Endothelial cell of umbilical vein (primary cell): ENCODE data around the gene EML2. TPM values are rescaled to one million over a fixed set of nuclear protein-coding genes. Genes with fewer than 3 reads are reported as not detected.

Source experiments
- BruUV-seq: library from RNA; stranded (reverse); fragments of 400-500 nt; replicated peaks from 2 replicates; lab custom pipeline; 2021; lab: Mats Ljungman, UMichigan
- CTCF ChIA-PET: fragments of 300-600, 350-600 bp; sonication (Branson Sonifier 250); formaldehyde crosslinking; loops from one replicate; lab custom pipeline; 2021; ENCODE audit warnings: antibody characterized with exemption, inconsistent platforms; lab: Charles Lee
- POLR2A ChIA-PET: fragments of 300-600, 350-600 bp; sonication (Branson Sonifier 250); formaldehyde crosslinking; loops from one replicate; lab custom pipeline; 2021; ENCODE audit warnings: antibody characterized with exemption, inconsistent platforms; lab: Charles Lee
- DNase-seq: peaks from one replicate; pipeline ENCODE4 v3.0.0-alpha.2; 2011; ENCODE audit warnings: low read depth, low spot score
- FAIRE-seq: peaks from 2 replicates; lab custom pipeline; 2011; peaks lifted over from hg19 to GRCh38; lab: Jason Lieb, UNC
- H2AFZ ChIP-seq: 2 replicates; pipeline ENCODE4 v1.6.0; 2012; ENCODE audit warnings: low read depth, low read length, control low read depth, inconsistent platforms
- H3K27ac ChIP-seq: 2 replicates; pipeline ENCODE4 v1.5.1; 2011; ENCODE audit warnings: low read depth, mild to moderate bottlenecking, control low read depth, low read length, moderate library complexity; ENCODE audit not compliant: insufficient read depth
- H3K27me3 ChIP-seq, 2 experiments: 2 replicates each; pipeline versions ENCODE4 v1.6.0 to v1.6.1; 2011; ENCODE audit warnings: low read length in 2 of 2, mixed read lengths in 1 of 2; ENCODE audit not compliant: control insufficient read depth in 2 of 2, insufficient read depth in 2 of 2
- H3K36me3 ChIP-seq, 2 experiments: 2 replicates in 1 of 2; 3 replicates in 1 of 2; pipeline ENCODE4 v1.5.1; 2011; ENCODE audit warnings: low read length in 2 of 2, mild to moderate bottlenecking in 1 of 2, moderate library complexity in 1 of 2; ENCODE audit not compliant: control insufficient read depth in 2 of 2, insufficient read depth in 2 of 2; ENCODE audit errors: extremely low read depth in 1 of 2
- H3K4me1 ChIP-seq: 3 replicates; pipeline ENCODE4 v1.5.1; 2011; ENCODE audit warnings: mild to moderate bottlenecking, low read length; ENCODE audit not compliant: control insufficient read depth, insufficient read depth; ENCODE audit errors: extremely low read depth
- H3K4me2 ChIP-seq: 2 replicates; pipeline ENCODE4 v1.6.1; 2011; ENCODE audit warnings: low read length, control low read depth, mixed read lengths; ENCODE audit not compliant: insufficient read depth
- H3K4me3 ChIP-seq, 3 experiments: fragments of 200-600 bp in 1 of 3; sonication (generic), shearing (Covaris generic) in 1 of 3; replicated peaks in 1 of 3; 2 replicates each; pipeline ENCODE4 v1.5.1; 2011 to 2016; ENCODE audit warnings: control low read depth in 3 of 3, low read length in 3 of 3, mild to moderate bottlenecking in 2 of 3, inconsistent platforms in 1 of 3, low read depth in 1 of 3, moderate library complexity in 1 of 3; ENCODE audit not compliant: insufficient read depth in 1 of 3
- H3K79me2 ChIP-seq: 2 replicates; pipeline ENCODE4 v1.6.0; 2012; ENCODE audit warnings: low read length, inconsistent platforms; ENCODE audit not compliant: control insufficient read depth, insufficient read depth
- H3K9ac ChIP-seq: replicated peaks from 2 replicates; pipeline ENCODE3; 2011; ENCODE audit warnings: low read length, control low read depth; ENCODE audit not compliant: insufficient read depth; ENCODE audit errors: extremely low read depth
- H3K9me1 ChIP-seq: replicated peaks from 3 replicates; pipeline ENCODE4 v1.6.0; 2011; ENCODE audit warnings: mild to moderate bottlenecking, low read length; ENCODE audit not compliant: control insufficient read depth, insufficient read depth; ENCODE audit errors: extremely low read depth
- H3K9me3 ChIP-seq: replicated peaks from 2 replicates; pipeline ENCODE4 v1.5.1; 2012; ENCODE audit warnings: low read length, inconsistent platforms; ENCODE audit not compliant: control insufficient read depth, insufficient read depth
- H4K20me1 ChIP-seq: replicated peaks from 2 replicates; pipeline ENCODE3; 2011; ENCODE audit warnings: mild to moderate bottlenecking, low read length; ENCODE audit not compliant: control insufficient read depth, insufficient read depth; ENCODE audit errors: extremely low read depth
- EZH2 ChIP-seq: IDR thresholded peaks from 2 replicates; pipeline ENCODE4 v1.6.1; 2012; ENCODE audit warnings: borderline replicate concordance, low read depth, mild to moderate bottlenecking, moderate library complexity, low read length, inconsistent platforms; ENCODE audit not compliant: severe bottlenecking
- FOS ChIP-seq: IDR thresholded peaks from 2 replicates; pipeline ENCODE4 v1.6.1; 2011; ENCODE audit warnings: mild to moderate bottlenecking, low read length, moderate library complexity, borderline replicate concordance; ENCODE audit not compliant: insufficient read depth
- GATA2 ChIP-seq: IDR thresholded peaks from 2 replicates; pipeline ENCODE4 v1.7.0; 2011; ENCODE audit warnings: low read depth, mild to moderate bottlenecking, moderate library complexity, mixed read lengths, low read length; ENCODE audit not compliant: insufficient read length, insufficient read depth
- JUN ChIP-seq: IDR thresholded peaks from 2 replicates; pipeline ENCODE4 v1.6.1; 2011; ENCODE audit warnings: borderline replicate concordance, low read depth; ENCODE audit not compliant: insufficient read length, insufficient read depth
- MYC ChIP-seq: IDR thresholded peaks from one replicate; pipeline ENCODE4 v1.6.1; 2011; ENCODE audit warnings: mild to moderate bottlenecking, low read depth, low read length
- POLR2A ChIP-seq: IDR thresholded peaks from 2 replicates; pipeline ENCODE4 v1.6.1; 2012; ENCODE audit warnings: low read depth, mild to moderate bottlenecking, control low read depth, low read length
- POLR2AphosphoS5 ChIP-seq: IDR thresholded peaks from 2 replicates; pipeline ENCODE4 v1.6.1; 2012; ENCODE audit warnings: low read depth, mild to moderate bottlenecking, control low read depth, low read length, moderate library complexity; ENCODE audit not compliant: insufficient read depth
- dilution Hi-C: fragments of 300-500 bp; cut with MboI; formaldehyde crosslinking; loops from one replicate; pipeline ENCODE4 v1.15.0; 2019; ENCODE audit warnings: low sequenced_read_pairs; ENCODE audit not compliant: extremely low pct_ligation_motif_present
- intact Hi-C: fragments of 100-400 bp; cut with micrococcal nuclease; formaldehyde crosslinking; loops from one replicate; pipeline ENCODE4 v1.10.0; 2022
- polyA plus RNA-seq, 4 experiments: library from polyadenylated mRNA; depleted of rRNA in 3 of 4; stranded (reverse) in 3 of 4; unstranded in 1 of 4; fragments of >200 nt; gene quantifications; 2 replicates each; pipeline versions ENCODE4 v1.2.1 to v1.2.3, GENCODE V29; 2011 to 2012; ENCODE audit warnings: missing spikeins in 1 of 4
- total RNA-seq: library from RNA; stranded (reverse); gene quantifications from 2 replicates; pipeline ENCODE4 v1.2.3, GENCODE V29; 2021
- TF ChIP-seq, protein P1 (sequence below), 2 donors: IDR thresholded peaks; 1 replicate in 1 of 2; 2 replicates in 1 of 2; pipeline ENCODE4 v1.5.1; 2011; ENCODE audit warnings: low read length in 2 of 2, mild to moderate bottlenecking in 2 of 2, moderate library complexity in 2 of 2, control low read depth in 1 of 2, inconsistent platforms in 1 of 2, low read depth in 1 of 2; ENCODE audit not compliant: insufficient read depth in 1 of 2; ENCODE audit errors: extremely low read depth in 1 of 2
- TF ChIP-seq, protein P2 (sequence below): IDR thresholded peaks from 2 replicates; pipeline ENCODE4 v1.6.1; 2011; ENCODE audit not compliant: insufficient read depth, insufficient read length

EML2 gene
- total and polyA plus RNA-seq, 2 donors (not counting 3 experiments of a cell fraction or from before 2014, with no cell fraction given), result 23.3 to 28.9 TPM

DNA sequence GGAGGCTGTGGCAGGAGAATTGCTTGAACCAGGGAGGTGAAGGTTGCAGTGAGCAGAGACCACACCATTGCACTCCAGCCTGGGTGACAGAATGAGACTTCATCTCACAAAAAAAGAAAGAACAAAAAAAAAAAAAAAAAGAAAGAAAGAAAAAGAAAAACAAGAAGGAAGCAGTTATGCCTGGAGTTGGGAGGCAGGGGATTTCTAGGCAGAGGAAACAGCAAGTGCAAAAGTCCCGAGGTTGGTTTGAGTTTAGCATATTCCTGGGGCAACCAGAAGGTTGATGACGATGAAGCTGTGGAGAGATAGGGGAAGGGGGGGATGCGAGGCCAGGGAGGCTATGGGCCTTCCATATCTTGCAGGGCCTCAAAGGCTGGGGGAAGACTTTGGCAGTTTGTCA lies 11.5 kb upstream of the EML2 start:
- no peak for TF ChIP-seq POLR2A
- TF ChIP-seq, protein P1, sequence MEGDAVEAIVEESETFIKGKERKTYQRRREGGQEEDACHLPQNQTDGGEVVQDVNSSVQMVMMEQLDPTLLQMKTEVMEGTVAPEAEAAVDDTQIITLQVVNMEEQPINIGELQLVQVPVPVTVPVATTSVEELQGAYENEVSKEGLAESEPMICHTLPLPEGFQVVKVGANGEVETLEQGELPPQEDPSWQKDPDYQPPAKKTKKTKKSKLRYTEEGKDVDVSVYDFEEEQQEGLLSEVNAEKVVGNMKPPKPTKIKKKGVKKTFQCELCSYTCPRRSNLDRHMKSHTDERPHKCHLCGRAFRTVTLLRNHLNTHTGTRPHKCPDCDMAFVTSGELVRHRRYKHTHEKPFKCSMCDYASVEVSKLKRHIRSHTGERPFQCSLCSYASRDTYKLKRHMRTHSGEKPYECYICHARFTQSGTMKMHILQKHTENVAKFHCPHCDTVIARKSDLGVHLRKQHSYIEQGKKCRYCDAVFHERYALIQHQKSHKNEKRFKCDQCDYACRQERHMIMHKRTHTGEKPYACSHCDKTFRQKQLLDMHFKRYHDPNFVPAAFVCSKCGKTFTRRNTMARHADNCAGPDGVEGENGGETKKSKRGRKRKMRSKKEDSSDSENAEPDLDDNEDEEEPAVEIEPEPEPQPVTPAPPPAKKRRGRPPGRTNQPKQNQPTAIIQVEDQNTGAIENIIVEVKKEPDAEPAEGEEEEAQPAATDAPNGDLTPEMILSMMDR (IDR thresholded peaks at IDR 0.05; ENCODE audit: extremely low read depth in 1 of 2, insufficient read depth in 1 of 2, low read depth in 1 of 2, low read length in 2 of 2), result no peak
- H3K9me3 ChIP-seq, result no peaks in the 10 kb centered on the region
- H3K4me3 ChIP-seq, result no peak overlapping the region
- dilution Hi-C loops (no loop called here), intact Hi-C loops (no loop called here)
- H4K20me1 ChIP-seq, result no peaks in the 10 kb centered on the region
- no peak overlapping the region for H2AFZ ChIP-seq
- BruUV-seq, result no TSS peak
- H3K9ac ChIP-seq, result no peak overlapping the region
- no peak for DNase-seq
- POLR2A ChIA-PET, result no interaction called here
- H3K36me3 ChIP-seq, result no peaks in the 10 kb centered on the region
- no peaks in the 10 kb centered on the region for H3K79me2 ChIP-seq
- no peak overlapping the region for H3K4me2 ChIP-seq
- H3K27me3 ChIP-seq, result no peaks in the 10 kb centered on the region
- CTCF ChIA-PET, result interaction anchor here (0.7 to 1.4 kb wide), 4 partner anchors 12 to 211 kb away, joined by 3 to 4 read pairs (median 4); no protein-coding TSS in a partner anchor
- FAIRE-seq, result no peak
- H3K4me1 ChIP-seq, result peaks cover 6% of the 10 kb centered on the region
- no peak overlapping the region for H3K27ac ChIP-seq
- no peaks in the 10 kb centered on the region for H3K9me1 ChIP-seq

DNA sequence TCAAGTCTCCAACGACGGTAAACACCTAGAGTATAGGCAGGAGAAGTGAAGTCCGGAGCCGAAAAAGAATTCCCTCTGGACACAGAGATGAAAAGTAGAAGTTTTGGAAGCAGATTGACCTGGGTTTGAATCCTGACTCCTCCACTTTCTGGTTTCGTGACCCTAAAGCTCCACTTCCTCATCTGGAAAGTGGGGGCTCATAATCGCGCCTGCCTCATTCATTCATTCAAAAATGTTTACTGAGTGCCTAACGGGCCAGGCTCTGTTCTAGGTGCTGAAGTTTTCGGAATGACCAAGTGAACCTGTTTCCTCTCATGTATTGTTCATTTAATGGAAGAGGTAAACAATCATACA lies 7.1 kb upstream of the EML2 start:
- CTCF ChIA-PET, result interaction anchor here (1.0 to 1.4 kb wide), 7 partner anchors 19 to 207 kb away, joined by 4 to 15 read pairs (median 5); no protein-coding TSS in a partner anchor
- Histone ChIP-seq H3K79me2 (no peaks in the 10 kb centered on the region), H3K4me3 (peak overlapping the region; percentile 7 to 55 (median 44)), H3K9me1 (no peaks in the 10 kb centered on the region), H3K9ac (peak overlapping the region; percentile 8), H3K27me3 (no peaks in the 10 kb centered on the region), H3K4me2 (peak overlapping the region; percentile 72), H3K9me3 (no peaks in the 10 kb centered on the region), H3K4me1 (peaks cover 23% of the 10 kb centered on the region), H4K20me1 (no peaks in the 10 kb centered on the region), H3K36me3 (no peaks in the 10 kb centered on the region), H3K27ac (no peak overlapping the region), H2AFZ (peak overlapping the region; percentile 63)
- DNase-seq, result peak; percentile 22
- intact Hi-C loops (loop anchor here (1.0 to 5.0 kb wide), 2 partner anchors 46 to 84 kb away; partner anchors contain the start of genes FBXO46, QPCTL and SNRPD2), dilution Hi-C loops (no loop called here)
- POLR2A ChIA-PET, result interaction anchor here (1.0 kb wide), 1 partner anchor 30 kb away, joined by 5 read pairs; no protein-coding TSS in a partner anchor
- no TSS peak for BruUV-seq
- TF ChIP-seq, protein P1 (IDR thresholded peaks at IDR 0.05; ENCODE audit: extremely low read depth in 1 of 2, insufficient read depth in 1 of 2, low read depth in 1 of 2, low read length in 2 of 2), result no peak
- TF ChIP-seq EZH2 (no peak), FOS (no peak), JUN (no peak), GATA2 (no peak), POLR2AphosphoS5 (no peak), POLR2A (no peak), MYC (no peak)
- TF ChIP-seq, protein P2, sequence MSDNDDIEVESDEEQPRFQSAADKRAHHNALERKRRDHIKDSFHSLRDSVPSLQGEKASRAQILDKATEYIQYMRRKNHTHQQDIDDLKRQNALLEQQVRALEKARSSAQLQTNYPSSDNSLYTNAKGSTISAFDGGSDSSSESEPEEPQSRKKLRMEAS, result no peak
- FAIRE-seq, result no peak
